Measurements from ENCODE around the gene WDR54.
"Not testable (repeated sequence)": the region's sequence is repeated elsewhere in the genome, so short reads cannot be mapped to it uniquely, and the experiment has no call there.

Gene WDR54

GRCh38 chr2:74457129-74457548, 35.6 kb downstream of the WDR54 start:
- DNase-seq: no peak

- no peak for DNase-seq
These were observed 36.1 kb downstream of the WDR54 start for GRCh38 chr2:74457549-74458131.

- peak; percentile 90 for DNase-seq
These were observed 36.8 kb downstream of the WDR54 start, which contains the start of gene WBP1 for GRCh38 chr2:74458132-74458937. Gene WBP1 (plus strand): TSS chr2:74458438. CDS start chr2:74458603, 165 bp downstream.

- no peak for DNase-seq
These were observed 37.4 kb downstream of the WDR54 start for GRCh38 chr2:74458938-74459363.

- DNase-seq: not testable (repeated sequence)
These were observed 38.1 kb downstream of the WDR54 start for GRCh38 chr2:74459503-74460118.

GRCh38 chr2:74460187-74460586, 38.7 kb downstream of the WDR54 start:
- DNase-seq: not testable (repeated sequence)

- no peak for DNase-seq
These were observed 39.9 kb downstream of the WDR54 start for GRCh38 chr2:74461187-74462053.

- no peak for DNase-seq
These were observed 40.7 kb downstream of the WDR54 start for GRCh38 chr2:74462054-74462785.

GRCh38 chr2:74462786-74463105, 41.2 kb downstream of the WDR54 start:
- no peak for DNase-seq

GRCh38 chr2:74464406-74464805, 42.9 kb downstream of the WDR54 start:
- no peak for DNase-seq

- not testable (repeated sequence) for DNase-seq
These were observed 49.2 kb downstream of the WDR54 start for GRCh38 chr2:74470742-74471141.

- DNase-seq: no peak
These were observed 50.0 kb downstream of the WDR54 start for GRCh38 chr2:74471332-74472065.

- no peak for DNase-seq
These were observed 50.8 kb downstream of the WDR54 start, which contains the start of gene MRPL53 for GRCh38 chr2:74472086-74472944. Gene MRPL53 (minus strand): TSS chr2:74472680. CDS start chr2:74472660, 20 bp downstream.

- DNase-seq: no peak
These were observed 51.4 kb downstream of the WDR54 start for GRCh38 chr2:74472945-74473258.

GRCh38 chr2:74474481-74474880, 53.0 kb downstream of the WDR54 start:
- no peak for DNase-seq

- no peak for DNase-seq
These were observed 53.4 kb downstream of the WDR54 start for GRCh38 chr2:74474899-74475298.
